ENCODE results near the gene FAM221B.

Gene FAM221B, protein sequence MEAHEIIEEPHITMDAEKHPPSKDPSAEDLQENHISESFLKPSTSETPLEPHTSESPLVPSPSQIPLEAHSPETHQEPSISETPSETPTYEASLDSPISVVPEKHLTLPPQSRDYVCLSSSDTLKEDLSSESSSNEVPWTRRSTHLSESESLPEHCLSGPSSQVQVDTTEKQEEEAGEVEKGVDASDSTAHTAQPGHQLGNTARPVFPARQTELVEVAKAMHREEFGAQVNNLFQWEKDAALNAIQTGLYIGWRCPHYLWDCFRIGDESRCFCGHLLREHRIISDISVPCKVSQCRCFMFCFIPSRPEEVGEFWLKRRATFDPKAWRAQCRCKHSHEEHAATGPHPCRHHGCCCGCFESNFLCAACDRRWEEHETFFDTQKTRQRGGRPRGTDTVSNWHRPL

DNA sequence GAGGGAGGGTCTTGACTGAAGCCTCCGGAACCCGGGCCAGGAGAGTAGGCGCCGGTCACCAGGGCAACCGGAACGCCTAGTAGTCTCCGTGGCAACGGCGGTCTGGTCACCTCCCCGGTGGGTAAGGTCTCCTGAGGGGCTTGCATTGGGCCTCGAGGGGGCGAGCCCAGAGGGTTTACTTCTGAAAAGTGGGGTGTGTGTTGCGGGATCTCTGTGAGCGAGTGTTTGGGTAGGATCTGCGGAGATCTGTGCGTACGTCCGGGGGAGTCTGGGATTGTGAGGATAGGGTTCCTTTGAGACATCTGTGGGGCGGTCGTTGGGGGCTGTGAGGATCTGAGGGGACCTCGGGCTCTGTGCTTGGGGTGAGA, at the start of gene FAM221B:
TSS of gene FAM221B (minus strand) at position 17 of the 368 bp plus-strand sequence. CDS start 2,571 bp downstream, outside the sequence.
- TF ChIP-seq, protein P1, sequence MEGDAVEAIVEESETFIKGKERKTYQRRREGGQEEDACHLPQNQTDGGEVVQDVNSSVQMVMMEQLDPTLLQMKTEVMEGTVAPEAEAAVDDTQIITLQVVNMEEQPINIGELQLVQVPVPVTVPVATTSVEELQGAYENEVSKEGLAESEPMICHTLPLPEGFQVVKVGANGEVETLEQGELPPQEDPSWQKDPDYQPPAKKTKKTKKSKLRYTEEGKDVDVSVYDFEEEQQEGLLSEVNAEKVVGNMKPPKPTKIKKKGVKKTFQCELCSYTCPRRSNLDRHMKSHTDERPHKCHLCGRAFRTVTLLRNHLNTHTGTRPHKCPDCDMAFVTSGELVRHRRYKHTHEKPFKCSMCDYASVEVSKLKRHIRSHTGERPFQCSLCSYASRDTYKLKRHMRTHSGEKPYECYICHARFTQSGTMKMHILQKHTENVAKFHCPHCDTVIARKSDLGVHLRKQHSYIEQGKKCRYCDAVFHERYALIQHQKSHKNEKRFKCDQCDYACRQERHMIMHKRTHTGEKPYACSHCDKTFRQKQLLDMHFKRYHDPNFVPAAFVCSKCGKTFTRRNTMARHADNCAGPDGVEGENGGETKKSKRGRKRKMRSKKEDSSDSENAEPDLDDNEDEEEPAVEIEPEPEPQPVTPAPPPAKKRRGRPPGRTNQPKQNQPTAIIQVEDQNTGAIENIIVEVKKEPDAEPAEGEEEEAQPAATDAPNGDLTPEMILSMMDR (IDR thresholded peaks at IDR 0.05; ENCODE audit: low read depth, low read length): no peak
- peak within 1 kb of the TSS; percentile 67 for H3K4me3 ChIP-seq (ENCODE audit: low read depth, low read length)

DNA sequence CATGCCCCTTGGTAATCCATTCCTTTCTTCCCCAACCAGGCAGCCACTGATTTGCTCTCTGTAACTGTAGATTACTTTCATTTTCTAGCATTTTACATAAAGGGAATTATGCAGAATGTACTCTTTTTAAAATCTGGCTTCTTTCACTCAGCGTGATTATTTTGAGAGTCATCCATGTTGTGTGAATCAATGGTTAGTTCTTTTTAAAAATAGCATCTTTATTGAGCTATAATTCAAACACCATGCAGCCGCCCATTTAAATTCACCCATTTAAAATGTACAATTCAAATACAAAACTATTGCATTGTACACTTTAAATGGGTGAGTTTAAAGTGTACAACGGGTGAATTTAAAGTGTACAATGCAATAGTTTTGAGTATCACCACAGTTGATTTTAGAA, 44.0 kb upstream of the FAM221B start:
- no peak overlapping the region for H3K4me3 ChIP-seq (ENCODE audit: low read depth, low read length)
- TF ChIP-seq, protein P1 (IDR thresholded peaks at IDR 0.05; ENCODE audit: low read depth, low read length): no peak

DNA sequence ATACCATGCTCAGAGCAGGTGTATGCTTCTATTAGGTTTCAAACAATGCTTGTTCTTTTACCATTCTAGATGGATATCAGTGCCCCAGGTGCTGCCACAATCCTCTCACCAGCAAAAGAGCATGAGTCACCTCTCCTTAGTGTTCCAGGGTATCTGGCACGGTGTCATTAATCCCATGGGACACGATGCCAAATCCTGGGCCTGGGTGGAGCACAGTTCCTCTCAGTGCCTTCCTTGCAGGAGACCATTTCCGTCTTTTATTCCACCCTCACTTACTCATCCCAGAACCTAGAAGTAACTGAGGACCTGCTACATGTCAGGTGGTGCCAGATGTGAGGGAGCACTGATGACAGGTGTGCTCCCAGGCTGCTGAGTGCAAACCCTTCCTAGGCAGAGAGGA, 43.0 kb upstream of the FAM221B start:
- no peak overlapping the region for H3K4me3 ChIP-seq (ENCODE audit: low read depth, low read length)
- TF ChIP-seq, protein P1 (IDR thresholded peaks at IDR 0.05; ENCODE audit: low read depth, low read length): no peak

DNA sequence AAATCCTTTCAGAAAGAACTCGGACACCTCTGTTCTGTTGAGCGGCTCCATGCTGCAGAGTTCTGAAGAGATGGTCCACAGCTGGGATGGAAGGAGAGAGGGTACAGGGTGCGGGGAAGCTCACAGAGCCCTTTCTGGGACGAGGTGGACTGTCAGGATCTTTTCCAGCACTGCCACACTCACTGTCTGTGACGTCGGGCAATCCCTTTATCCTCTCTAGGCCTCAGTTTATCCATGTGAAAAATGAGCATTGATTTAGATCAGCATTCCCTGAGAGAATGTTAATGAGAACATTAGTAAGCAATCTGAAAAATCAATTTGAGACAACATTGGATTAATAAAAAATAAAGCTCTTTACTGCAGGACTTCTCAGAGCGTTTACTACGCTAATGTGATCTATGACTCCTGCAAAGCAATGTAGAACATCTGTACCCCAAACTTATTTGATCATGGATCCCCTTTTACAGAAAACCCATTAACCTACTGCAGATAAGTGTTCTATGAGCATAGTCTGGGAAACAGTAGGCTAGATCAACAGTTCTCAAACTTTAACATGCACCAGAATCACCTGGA, 41.9 kb upstream of the FAM221B start, which contains the start of gene OR13J1:
TSS of gene OR13J1 (minus strand) at position 51 of the 573 bp plus-strand sequence. CDS start at position 51, 0 bp downstream.
- TF ChIP-seq, protein P1 (IDR thresholded peaks at IDR 0.05; ENCODE audit: low read depth, low read length): no peak
- no peak within 1 kb of the TSS for H3K4me3 ChIP-seq (ENCODE audit: low read depth, low read length)

DNA sequence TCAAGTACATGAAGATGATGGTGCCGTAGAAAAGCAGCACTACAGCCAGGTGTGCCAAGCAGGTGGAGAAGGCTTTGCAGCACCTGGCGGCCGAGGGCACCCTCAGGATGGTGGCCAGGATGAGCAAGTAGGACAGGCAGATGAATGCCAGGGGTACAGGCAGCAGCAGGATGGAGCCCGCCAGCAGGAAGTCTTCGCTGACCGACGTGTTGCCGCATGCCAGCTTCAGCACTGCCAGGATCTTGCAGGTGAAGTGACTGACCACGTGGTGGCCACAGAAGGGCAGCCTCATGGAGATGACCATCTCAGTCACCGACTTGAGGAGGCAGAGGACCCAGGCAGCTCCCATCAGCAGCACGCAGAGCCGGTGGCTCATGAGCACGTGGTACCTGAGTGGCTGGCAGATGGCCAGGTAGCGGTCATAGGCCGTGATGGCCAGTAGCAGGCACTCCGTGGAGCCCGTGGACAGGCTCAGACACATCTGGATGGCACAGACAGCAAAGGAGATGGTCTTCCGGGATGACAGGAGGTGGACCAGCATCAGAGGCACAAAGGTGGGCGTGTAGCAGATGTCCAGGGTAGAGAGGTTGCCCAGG, 41.2 kb upstream of the FAM221B start:
- H3K4me3 ChIP-seq (ENCODE audit: low read depth, low read length): no peak overlapping the region
- TF ChIP-seq, protein P1 (IDR thresholded peaks at IDR 0.05; ENCODE audit: low read depth, low read length): no peak

DNA sequence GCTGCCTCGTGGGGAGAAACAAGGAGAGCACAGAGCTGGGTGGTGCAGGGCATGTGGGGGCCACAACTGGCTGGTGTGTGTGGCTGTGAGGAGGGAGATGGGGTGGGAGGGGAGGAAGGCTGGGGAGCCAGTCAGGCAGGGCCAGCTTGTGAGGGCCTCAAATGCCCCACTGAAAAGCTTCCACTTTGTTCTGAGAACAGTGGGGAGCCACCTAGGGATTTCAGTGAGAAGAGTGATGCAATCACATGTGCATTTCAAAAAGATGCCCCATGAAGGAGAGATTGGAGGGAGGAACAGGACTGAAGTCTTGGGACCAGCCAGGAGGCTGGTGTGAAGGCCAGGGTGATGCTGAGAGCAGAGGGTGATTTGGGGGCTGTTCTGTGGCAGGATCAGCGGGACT, 40.4 kb upstream of the FAM221B start:
- H3K4me3 ChIP-seq (ENCODE audit: low read depth, low read length): no peak overlapping the region
- TF ChIP-seq, protein P1 (IDR thresholded peaks at IDR 0.05; ENCODE audit: low read depth, low read length): no peak

DNA sequence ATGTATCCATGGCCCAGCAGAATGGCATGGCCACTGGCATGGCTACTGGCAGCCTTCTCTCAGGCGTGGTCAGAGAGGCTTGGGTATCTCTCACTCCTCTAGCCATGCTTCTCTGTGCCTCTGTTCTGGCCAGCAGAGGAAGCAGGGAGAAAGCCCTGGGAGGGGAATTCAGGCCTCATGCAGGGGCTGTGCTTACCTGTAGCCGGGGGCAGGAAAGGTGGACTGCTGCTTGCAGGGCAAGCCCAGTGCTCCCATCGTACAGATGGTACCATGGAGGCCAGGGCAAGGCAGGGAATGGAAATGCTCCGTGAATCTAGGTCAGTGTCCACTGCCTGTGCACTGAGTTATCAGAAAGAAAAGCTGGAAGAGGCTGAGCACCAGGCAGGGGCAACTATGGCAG, 39.0 kb upstream of the FAM221B start:
- no peak overlapping the region for H3K4me3 ChIP-seq (ENCODE audit: low read depth, low read length)
- TF ChIP-seq, protein P1 (IDR thresholded peaks at IDR 0.05; ENCODE audit: low read depth, low read length): no peak
